ENCODE results near the gene CBY2.
"Not testable (repeated sequence)": the region's sequence is repeated elsewhere in the genome, so short reads cannot be mapped to it uniquely, and the experiment has no call there.

CBY2 gene

GRCh38 chr13:45750566-45750965, 48.4 kb downstream of the CBY2 start:
- DNase-seq, result no peak

- DNase-seq, result no peak
These were observed 49.8 kb downstream of the CBY2 start for GRCh38 chr13:45751885-45752284.

- no peak for DNase-seq
These were observed 50.4 kb downstream of the CBY2 start for GRCh38 chr13:45752510-45752909.

- DNase-seq, result not testable (repeated sequence)
These were observed 54.4 kb downstream of the CBY2 start for GRCh38 chr13:45756498-45756897.

GRCh38 chr13:45757589-45757988, 55.5 kb downstream of the CBY2 start:
- not testable (repeated sequence) for DNase-seq

- DNase-seq, result no peak
These were observed 61.3 kb downstream of the CBY2 start for GRCh38 chr13:45763419-45763818.

All from NCI-H1436 (cell line).